ENCODE data around the gene LIMS1.
"Not testable (repeated sequence)": the region's sequence is repeated elsewhere in the genome, so short reads cannot be mapped to it uniquely, and the experiment has no call there.

- TF ChIP-seq, protein P1, sequence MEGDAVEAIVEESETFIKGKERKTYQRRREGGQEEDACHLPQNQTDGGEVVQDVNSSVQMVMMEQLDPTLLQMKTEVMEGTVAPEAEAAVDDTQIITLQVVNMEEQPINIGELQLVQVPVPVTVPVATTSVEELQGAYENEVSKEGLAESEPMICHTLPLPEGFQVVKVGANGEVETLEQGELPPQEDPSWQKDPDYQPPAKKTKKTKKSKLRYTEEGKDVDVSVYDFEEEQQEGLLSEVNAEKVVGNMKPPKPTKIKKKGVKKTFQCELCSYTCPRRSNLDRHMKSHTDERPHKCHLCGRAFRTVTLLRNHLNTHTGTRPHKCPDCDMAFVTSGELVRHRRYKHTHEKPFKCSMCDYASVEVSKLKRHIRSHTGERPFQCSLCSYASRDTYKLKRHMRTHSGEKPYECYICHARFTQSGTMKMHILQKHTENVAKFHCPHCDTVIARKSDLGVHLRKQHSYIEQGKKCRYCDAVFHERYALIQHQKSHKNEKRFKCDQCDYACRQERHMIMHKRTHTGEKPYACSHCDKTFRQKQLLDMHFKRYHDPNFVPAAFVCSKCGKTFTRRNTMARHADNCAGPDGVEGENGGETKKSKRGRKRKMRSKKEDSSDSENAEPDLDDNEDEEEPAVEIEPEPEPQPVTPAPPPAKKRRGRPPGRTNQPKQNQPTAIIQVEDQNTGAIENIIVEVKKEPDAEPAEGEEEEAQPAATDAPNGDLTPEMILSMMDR (IDR thresholded peaks at IDR 0.05), result not testable (repeated sequence)
- TF ChIP-seq POLR2A (IDR thresholded peaks at IDR 0.05), result not testable (repeated sequence)
Measured at GRCh38 chr2:108653849-108654248, 119.6 kb downstream of the LIMS1 start.

Measured in lower leg skin (tissue), 3 donors.